Astrocyte (in vitro differentiated cells and primary cell): ENCODE results near the gene DMWD.

Experiments used
- EZH2 ChIP-seq: IDR thresholded peaks from 2 replicates; pipeline ENCODE4 v1.6.1; 2012; ENCODE audit warnings: mild to moderate bottlenecking, low read length, inconsistent platforms; ENCODE audit not compliant: insufficient read depth
- TF ChIP-seq, protein P1 (sequence below): IDR thresholded peaks from 2 replicates; pipeline ENCODE4 v1.5.1; 2011; ENCODE audit warnings: low read depth, mild to moderate bottlenecking, inconsistent platforms, low read length, moderate library complexity; ENCODE audit not compliant: insufficient read depth

DNA sequence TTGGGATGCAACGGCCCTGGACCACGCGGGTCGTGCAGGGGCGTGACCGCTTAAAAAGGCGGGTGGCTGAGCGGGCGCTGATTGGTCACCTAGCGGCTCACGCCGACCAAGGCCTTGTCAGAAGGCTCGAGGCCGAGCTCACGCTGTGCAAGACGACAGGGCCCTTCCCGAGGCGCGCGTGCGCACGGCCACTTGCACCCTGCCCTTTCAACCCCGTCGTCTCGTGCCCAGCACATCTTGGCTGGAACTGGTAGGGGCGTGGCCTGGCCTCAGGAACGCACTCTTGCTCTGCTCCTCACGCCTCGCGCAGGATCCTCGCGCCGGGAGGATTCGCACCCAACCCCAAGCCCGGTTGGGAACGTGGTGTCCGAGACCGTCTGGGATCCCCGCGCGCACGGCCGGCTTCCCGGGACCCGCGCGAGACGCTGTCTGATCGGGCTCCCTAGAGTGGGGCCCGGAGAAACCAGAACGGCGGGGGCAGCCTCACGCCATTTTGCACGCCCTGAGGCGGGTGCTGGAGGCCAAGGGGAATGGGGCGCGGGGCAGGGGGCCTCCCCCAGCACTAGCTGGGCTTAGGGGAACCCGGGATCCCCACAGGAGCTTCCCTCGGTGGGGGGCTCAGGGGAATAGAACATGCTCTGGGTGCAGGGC, 59.4 kb downstream of the DMWD start, which contains the start of gene MEIOSIN:
- TF ChIP-seq, protein P1, sequence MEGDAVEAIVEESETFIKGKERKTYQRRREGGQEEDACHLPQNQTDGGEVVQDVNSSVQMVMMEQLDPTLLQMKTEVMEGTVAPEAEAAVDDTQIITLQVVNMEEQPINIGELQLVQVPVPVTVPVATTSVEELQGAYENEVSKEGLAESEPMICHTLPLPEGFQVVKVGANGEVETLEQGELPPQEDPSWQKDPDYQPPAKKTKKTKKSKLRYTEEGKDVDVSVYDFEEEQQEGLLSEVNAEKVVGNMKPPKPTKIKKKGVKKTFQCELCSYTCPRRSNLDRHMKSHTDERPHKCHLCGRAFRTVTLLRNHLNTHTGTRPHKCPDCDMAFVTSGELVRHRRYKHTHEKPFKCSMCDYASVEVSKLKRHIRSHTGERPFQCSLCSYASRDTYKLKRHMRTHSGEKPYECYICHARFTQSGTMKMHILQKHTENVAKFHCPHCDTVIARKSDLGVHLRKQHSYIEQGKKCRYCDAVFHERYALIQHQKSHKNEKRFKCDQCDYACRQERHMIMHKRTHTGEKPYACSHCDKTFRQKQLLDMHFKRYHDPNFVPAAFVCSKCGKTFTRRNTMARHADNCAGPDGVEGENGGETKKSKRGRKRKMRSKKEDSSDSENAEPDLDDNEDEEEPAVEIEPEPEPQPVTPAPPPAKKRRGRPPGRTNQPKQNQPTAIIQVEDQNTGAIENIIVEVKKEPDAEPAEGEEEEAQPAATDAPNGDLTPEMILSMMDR = no peak
- TF ChIP-seq EZH2 = no peak
